ENCODE data around the gene GAST. TPM values are rescaled to one million over a fixed set of nuclear protein-coding genes. Genes with fewer than 3 reads are reported as not detected.
"Not testable (repeated sequence)": the region's sequence is repeated elsewhere in the genome, so short reads cannot be mapped to it uniquely, and the experiment has no call there.

Gene GAST
- total and polyA plus RNA-seq, 9 donors, result not detected

- no peak for TF ChIP-seq POLR2A (IDR thresholded peaks at IDR 0.05)
- TF ChIP-seq, protein P1, sequence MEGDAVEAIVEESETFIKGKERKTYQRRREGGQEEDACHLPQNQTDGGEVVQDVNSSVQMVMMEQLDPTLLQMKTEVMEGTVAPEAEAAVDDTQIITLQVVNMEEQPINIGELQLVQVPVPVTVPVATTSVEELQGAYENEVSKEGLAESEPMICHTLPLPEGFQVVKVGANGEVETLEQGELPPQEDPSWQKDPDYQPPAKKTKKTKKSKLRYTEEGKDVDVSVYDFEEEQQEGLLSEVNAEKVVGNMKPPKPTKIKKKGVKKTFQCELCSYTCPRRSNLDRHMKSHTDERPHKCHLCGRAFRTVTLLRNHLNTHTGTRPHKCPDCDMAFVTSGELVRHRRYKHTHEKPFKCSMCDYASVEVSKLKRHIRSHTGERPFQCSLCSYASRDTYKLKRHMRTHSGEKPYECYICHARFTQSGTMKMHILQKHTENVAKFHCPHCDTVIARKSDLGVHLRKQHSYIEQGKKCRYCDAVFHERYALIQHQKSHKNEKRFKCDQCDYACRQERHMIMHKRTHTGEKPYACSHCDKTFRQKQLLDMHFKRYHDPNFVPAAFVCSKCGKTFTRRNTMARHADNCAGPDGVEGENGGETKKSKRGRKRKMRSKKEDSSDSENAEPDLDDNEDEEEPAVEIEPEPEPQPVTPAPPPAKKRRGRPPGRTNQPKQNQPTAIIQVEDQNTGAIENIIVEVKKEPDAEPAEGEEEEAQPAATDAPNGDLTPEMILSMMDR (IDR thresholded peaks at IDR 0.05), result no peak
- no peak for TF ChIP-seq EP300 (IDR thresholded peaks at IDR 0.05)
Measured at GRCh38 chr17:41697122-41697962, 14.8 kb upstream of the GAST start.

DNA sequence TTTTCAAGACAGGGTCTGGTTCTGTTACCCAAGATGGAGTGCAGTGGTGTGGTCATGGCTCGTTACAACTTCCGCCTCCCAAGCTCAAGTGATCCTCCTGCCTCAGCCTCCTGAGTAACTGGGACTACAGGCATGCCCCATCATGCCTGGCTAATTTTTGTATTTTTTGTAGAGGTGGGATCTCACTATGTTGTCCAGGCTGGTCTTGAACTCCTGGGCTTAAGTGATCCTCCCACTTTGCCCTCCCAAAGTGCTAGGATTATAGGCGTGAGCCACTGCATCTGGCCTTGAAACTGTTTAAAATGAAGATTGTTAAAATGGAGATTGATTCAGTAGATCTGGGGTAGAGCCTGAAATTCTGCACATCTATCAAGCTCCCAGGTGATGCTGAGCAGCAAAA is 11.3 kb upstream of the GAST start:
- not testable (repeated sequence) for H3K27me3 ChIP-seq
- 78 to 85% (median 82%) methylated on average over 3 of the region's 3 CpGs for WGBS, 3 donors

More at GRCh38 chr17:41697122-41697962, 14.8 kb upstream of the GAST start:
- Histone ChIP-seq H3K27me3 (no peaks in the 10 kb centered on the region), H3K9me3 (no peaks in the 10 kb centered on the region), H3K36me3 (no peaks in the 10 kb centered on the region), H3K4me3 (no peak overlapping the region), H3K27ac (peak overlapping the region in 1 of 2 donors; percentile 5), H3K4me1 (ENCODE audit: insufficient read depth) (peaks cover 10% of the 10 kb centered on the region)
- intact Hi-C loops (cut with DNase I), result no loop called here
- peak; percentile 47 to 84 (median 65) for DNase-seq
- whole genome bisulfite sequencing, 3 donors, result 19 to 25% (median 20%) methylated on average over 6 of the region's 6 CpGs

DNA sequence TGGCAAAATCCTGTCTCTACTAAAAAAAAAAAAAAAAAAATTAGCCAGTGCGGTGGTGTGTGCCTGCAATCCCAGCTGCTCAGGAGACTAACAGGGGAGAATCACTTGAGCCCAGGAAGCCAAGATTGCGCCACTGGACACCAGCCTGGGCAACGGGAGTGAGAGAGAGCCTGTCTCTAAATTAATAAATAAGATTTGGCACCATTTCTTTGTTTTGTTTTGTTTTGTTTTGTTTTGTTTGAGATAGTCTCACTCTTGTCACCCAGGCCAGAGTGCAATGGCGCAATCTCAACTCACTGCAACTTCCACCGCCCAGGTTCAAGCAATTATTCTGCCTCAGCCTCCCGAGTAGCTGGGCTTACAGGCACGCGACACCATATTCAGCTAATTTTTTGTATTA is 9.4 kb upstream of the GAST start:
- H3K4me1 ChIP-seq (ENCODE audit: insufficient read depth), result peaks cover 5% of the 10 kb centered on the region
- H3K36me3 ChIP-seq, result no peaks in the 10 kb centered on the region
- no peaks in the 10 kb centered on the region for H3K27me3 ChIP-seq
- intact Hi-C loops (cut with DNase I), result no loop called here
- no peak overlapping the region for H3K27ac ChIP-seq
- H3K9me3 ChIP-seq, result no peaks in the 10 kb centered on the region
- no peak overlapping the region for H3K4me3 ChIP-seq
- WGBS, 3 donors, result 76 to 88% (median 77%) methylated on average over 8 of the region's 8 CpGs
- TF ChIP-seq, protein P1 (IDR thresholded peaks at IDR 0.05), result no peak
- no peak for TF ChIP-seq POLR2A (IDR thresholded peaks at IDR 0.05)
- no peak for TF ChIP-seq EP300 (IDR thresholded peaks at IDR 0.05)
- no peak for DNase-seq

More for the DNA sequence above, 11.3 kb upstream of the GAST start:
- H3K36me3 ChIP-seq; H3K4me3 ChIP-seq; H3K27ac ChIP-seq; H3K9me3 ChIP-seq; DNase-seq; H3K4me1 ChIP-seq (ENCODE audit: insufficient read depth); intact Hi-C loops (cut with DNase I): not testable (repeated sequence)

DNA sequence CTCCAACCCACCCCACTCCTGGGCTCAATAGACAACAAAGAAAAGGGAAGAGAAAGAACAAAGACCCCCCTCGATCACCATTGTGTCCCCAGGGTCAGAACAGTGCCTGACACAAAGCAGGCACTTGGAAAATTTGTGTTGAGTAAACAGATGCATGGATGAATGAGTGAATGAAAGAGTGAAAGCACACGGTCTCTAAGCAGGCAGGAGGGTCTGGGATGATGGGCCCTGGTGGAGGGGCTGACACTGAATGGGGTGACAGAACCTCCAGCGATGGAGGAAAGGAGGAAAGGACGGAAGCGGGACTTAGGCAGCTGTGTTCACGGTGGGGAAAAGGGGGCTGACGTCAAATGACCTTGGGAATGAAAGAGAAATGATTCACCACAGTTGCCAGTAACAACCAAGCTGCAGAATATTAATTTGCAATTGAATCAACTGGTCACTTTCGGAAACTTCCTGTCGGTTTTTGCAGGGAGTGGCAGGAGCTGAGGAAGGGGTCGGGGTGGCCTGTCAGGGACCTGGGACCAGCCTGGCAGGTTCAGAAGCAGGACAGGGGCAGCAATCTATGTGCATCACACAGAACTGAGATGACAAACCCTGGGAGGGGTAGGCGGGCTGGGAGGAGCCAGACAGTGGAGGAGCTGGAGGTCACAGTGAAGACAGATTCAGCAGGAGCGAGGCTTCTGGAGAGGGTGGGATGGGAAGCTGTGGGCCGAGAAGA is 6.7 kb upstream of the GAST start:
- 5 to 22% (median 8%) methylated on average over 13 of the region's 13 CpGs for WGBS, 3 donors
- Histone ChIP-seq H3K9me3 (no peaks in the 10 kb centered on the region), H3K4me3 (no peak overlapping the region), H3K27ac (peak overlapping the region; percentile 39 to 80), H3K4me1 (ENCODE audit: insufficient read depth) (peaks cover 5% of the 10 kb centered on the region), H3K27me3 (no peaks in the 10 kb centered on the region), H3K36me3 (no peaks in the 10 kb centered on the region)
- intact Hi-C loops (cut with DNase I), result no loop called here
- peak; percentile 70 to 81 (median 71) for DNase-seq
- TF ChIP-seq, protein P1 (IDR thresholded peaks at IDR 0.05), result no peak
- TF ChIP-seq EP300 (IDR thresholded peaks at IDR 0.05), result no peak
- TF ChIP-seq POLR2A (IDR thresholded peaks at IDR 0.05), result no peak

Measured in ovary (tissue), 9 donors.